Gastroesophageal sphincter (tissue), 3 donors: Measurements from ENCODE around the gene YES1.

Experiments
- CTCF ChIP-seq, 4 experiments: fragments of 200-600 bp in 2 of 4; fragments of 450-650 bp in 2 of 4; sonication (generic) in 1 of 4; IDR thresholded peaks; one replicate each; pipeline ENCODE4 v1.5.1; 2017 to 2019; ENCODE audit warnings: antibody characterized with exemption in 4 of 4, mild to moderate bottlenecking in 2 of 4, moderate library complexity in 2 of 4
- EP300 ChIP-seq: sonication (generic); formaldehyde crosslinking; IDR thresholded peaks from one replicate; pipeline ENCODE4 v1.6.1; 2017; ENCODE audit warnings: antibody characterized with exemption, mild to moderate bottlenecking
- POLR2A ChIP-seq, 2 donors: fragments of 450-650 bp; IDR thresholded peaks; one replicate each; pipeline ENCODE4 v1.6.1; 2017; ENCODE audit warnings: antibody characterized with exemption in 2 of 2, mild to moderate bottlenecking in 2 of 2, moderate library complexity in 1 of 2
- POLR2AphosphoS5 ChIP-seq: sonication (generic); formaldehyde crosslinking; IDR thresholded peaks from one replicate; pipeline ENCODE4 v1.6.1; 2017; ENCODE audit warnings: antibody characterized with exemption

DNA sequence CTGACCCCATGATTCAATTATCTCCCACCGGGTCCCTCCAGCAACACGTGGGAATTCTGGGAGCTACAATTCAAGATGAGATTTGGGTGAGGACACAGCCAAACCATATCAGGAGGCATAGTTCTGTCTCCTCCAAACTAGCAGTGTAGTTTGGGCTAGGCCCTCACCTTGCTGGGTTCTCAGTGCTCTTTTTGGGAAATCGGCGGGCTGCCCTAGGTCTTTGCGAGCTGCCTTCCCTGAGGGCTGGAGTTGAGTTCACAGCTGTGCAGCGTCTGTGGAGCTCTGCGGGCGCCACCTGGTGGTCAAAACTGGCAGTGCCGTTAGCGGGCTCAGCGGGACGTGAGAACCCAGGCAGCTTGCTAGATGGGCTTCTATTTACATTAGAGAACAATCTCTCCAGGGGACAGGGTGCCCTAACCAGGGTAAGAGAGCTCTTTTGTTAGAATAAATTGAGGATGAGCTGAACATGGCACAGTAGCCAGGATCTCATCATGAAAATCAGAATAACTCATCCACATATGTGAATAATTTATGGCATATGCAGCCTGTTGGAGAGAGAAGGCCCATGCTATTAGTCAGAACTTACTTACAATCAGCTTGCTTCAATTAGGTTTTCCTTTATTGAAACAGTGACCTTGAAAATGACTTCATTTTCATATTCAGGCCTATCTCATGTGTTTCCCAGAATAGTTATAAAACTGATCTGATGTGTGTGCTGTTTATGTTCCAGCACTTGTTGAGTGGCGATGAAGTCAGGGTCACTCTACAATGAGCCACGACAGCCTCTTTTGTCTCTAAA, 27.4 kb upstream of the YES1 start:
- TF ChIP-seq CTCF (IDR thresholded peaks at IDR 0.05) (peak; percentile 85 to 97 (median 92)), POLR2AphosphoS5 (no peak), EP300 (no peak), POLR2A (IDR thresholded peaks at IDR 0.05) (no peak)
